ENCODE data around the gene CASP1. TPM values are rescaled to one million over a fixed set of nuclear protein-coding genes. Genes with fewer than 3 reads are reported as not detected.

CASP1 gene
- total RNA-seq, 1 donor from 2014 or later = 106 TPM

DNA sequence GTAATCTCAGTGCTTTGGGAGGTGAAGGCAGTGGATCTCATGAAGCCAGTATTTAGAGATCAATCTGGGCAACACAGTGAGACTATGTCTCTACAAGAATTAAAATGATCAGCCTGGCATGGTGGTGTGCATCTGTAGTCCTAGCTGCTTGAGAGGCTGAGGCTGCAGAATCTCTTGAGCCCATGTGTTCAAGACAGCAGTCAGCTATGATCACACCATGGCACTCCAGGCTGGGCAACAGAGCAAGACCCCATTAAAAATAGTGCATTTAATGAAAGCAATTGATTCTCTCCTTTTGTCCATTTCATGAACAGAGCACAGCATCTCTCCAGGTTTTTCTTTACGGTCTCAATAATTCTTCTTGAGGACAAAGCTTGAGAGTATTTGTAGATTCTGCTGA is 21.5 kb upstream of the CASP1 start:
- Histone ChIP-seq H3K27me3 (no peaks in the 10 kb centered on the region), H3K36me3 (no peaks in the 10 kb centered on the region), H3K27ac (no peak overlapping the region), H3K4me3 (no peak overlapping the region), H3K4me1 (no peaks in the 10 kb centered on the region), H3K9me3 (no peaks in the 10 kb centered on the region)
- DNase-seq (no peak), ATAC-seq (no peak)
- intact Hi-C loops (cut with DNase I) = no loop called here
- TF ChIP-seq, protein P1, sequence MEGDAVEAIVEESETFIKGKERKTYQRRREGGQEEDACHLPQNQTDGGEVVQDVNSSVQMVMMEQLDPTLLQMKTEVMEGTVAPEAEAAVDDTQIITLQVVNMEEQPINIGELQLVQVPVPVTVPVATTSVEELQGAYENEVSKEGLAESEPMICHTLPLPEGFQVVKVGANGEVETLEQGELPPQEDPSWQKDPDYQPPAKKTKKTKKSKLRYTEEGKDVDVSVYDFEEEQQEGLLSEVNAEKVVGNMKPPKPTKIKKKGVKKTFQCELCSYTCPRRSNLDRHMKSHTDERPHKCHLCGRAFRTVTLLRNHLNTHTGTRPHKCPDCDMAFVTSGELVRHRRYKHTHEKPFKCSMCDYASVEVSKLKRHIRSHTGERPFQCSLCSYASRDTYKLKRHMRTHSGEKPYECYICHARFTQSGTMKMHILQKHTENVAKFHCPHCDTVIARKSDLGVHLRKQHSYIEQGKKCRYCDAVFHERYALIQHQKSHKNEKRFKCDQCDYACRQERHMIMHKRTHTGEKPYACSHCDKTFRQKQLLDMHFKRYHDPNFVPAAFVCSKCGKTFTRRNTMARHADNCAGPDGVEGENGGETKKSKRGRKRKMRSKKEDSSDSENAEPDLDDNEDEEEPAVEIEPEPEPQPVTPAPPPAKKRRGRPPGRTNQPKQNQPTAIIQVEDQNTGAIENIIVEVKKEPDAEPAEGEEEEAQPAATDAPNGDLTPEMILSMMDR (IDR thresholded peaks at IDR 0.05) = no peak

DNA sequence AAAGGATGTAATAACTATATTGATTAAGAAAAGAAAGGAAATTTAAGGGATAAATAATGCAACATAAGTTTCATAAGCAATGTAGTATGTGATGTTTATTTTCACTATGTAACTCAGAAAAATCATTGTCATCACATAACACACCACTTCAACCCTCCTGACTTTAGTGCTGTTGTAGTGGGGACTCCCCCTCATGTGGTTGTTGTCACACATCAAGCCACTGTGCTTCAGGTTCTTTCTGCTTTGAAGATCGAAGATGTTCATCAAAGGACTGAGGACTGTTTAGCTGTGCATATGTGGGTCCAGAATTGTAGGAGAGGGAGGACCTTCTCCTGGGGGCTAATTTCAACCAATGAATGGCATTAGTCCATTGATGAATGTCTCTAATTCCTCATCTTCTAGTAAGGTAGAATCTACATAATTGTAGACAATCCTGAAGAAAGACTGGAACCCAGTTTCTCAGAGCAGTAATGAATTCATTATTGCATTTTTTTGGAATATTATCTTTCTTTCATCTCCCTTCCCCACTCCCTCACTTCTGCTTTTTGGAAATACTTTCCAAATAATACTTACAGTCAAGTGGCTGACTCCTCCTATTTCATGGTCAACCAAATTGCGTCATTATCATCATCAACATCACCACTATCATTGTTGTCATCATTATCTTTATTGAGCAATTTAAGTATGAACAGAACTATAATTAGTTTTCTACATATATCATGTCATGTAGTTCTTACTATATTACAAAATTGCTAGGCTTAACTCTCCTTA is 20.0 kb upstream of the CASP1 start:
- intact Hi-C loops (cut with DNase I) = no loop called here
- TF ChIP-seq, protein P1 (IDR thresholded peaks at IDR 0.05) = no peak
- DNase-seq (no peak), ATAC-seq (no peak)
- H3K36me3 ChIP-seq = no peaks in the 10 kb centered on the region
- H3K4me1 ChIP-seq = no peaks in the 10 kb centered on the region
- no peak overlapping the region for H3K27ac ChIP-seq
- no peaks in the 10 kb centered on the region for H3K9me3 ChIP-seq
- H3K4me3 ChIP-seq = no peak overlapping the region
- no peaks in the 10 kb centered on the region for H3K27me3 ChIP-seq

DNA sequence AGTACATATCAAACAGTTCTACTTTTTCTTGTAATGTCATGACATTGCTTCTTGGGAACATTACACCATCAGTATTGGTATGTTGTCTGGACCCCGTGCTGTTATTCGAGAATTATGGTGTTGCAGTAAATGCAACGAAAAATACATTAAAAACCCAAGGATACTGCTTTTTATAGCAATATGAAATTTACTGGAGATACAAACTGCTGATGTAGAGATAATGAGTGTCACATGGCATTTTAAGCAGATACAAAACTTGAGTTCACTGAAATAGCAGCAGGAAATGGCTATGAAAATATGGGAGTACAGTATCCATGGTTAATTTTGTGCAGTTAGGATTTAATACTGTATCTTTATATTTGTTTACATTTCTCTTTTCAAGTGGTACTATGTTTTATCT is 17.5 kb upstream of the CASP1 start:
- no peak overlapping the region for H3K4me3 ChIP-seq
- H3K27ac ChIP-seq = no peak overlapping the region
- H3K9me3 ChIP-seq = no peaks in the 10 kb centered on the region
- H3K4me1 ChIP-seq = peaks cover 3% of the 10 kb centered on the region
- no peaks in the 10 kb centered on the region for H3K27me3 ChIP-seq
- ATAC-seq (no peak), DNase-seq (no peak)
- intact Hi-C loops (cut with DNase I) = no loop called here
- no peaks in the 10 kb centered on the region for H3K36me3 ChIP-seq
- TF ChIP-seq, protein P1 (IDR thresholded peaks at IDR 0.05) = no peak

DNA sequence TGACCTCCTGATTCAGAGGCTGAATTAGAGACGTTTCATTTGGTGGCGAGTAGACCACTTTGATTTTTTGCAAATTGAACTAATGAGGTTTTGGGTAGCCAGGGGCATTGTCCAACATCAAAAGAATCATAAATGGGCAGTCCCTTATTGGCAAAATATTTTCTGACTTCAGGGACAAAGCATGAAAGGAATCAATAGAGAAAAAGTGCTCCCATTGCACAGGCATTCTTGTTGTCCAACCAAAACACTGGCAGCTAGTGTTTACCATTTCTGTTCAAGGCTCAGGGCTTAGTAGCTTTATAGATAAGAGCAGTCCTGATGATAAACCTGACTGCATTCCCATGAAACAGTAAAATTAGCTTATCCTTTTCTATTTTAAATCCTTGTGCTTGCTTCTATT is 16.6 kb upstream of the CASP1 start:
- Histone ChIP-seq H3K9me3 (no peaks in the 10 kb centered on the region), H3K27ac (no peak overlapping the region), H3K27me3 (no peaks in the 10 kb centered on the region), H3K36me3 (no peaks in the 10 kb centered on the region), H3K4me1 (peaks cover 9% of the 10 kb centered on the region), H3K4me3 (no peak overlapping the region)
- DNase-seq (no peak), ATAC-seq (no peak)
- TF ChIP-seq, protein P1 (IDR thresholded peaks at IDR 0.05) = no peak
- intact Hi-C loops (cut with DNase I) = no loop called here

DNA sequence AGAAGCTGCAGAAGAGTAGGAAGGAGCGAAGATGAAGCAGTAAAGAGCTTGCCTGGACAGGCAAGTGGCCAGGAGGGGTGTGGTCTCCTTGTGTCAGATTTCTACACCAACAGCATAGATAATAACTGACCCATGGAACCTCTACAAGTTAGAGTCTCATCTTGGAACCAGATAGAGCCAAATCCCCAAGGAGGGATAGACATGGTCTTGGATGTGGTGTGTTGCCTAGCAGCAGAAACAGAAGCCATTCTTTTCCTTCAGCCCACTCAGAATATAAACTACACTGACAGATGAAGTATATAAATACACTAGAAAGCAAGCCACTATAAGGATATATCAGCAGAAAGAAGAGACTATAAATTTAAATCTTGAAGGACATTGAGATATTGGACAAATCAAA is 14.5 kb upstream of the CASP1 start:
- ATAC-seq = no peak
- Histone ChIP-seq H3K4me3 (no peak overlapping the region), H3K9me3 (no peaks in the 10 kb centered on the region), H3K36me3 (no peaks in the 10 kb centered on the region), H3K27me3 (no peaks in the 10 kb centered on the region), H3K4me1 (peaks cover 18% of the 10 kb centered on the region), H3K27ac (no peak overlapping the region)
- DNase-seq = no peak
- TF ChIP-seq, protein P1 (IDR thresholded peaks at IDR 0.05) = no peak
- intact Hi-C loops (cut with DNase I) = no loop called here

All from upper lobe of right lung (tissue), 1 donor.